HG03025 (cell line): Measurements from ENCODE around the gene MYCN.
"Not testable (repeated sequence)": the region's sequence is repeated elsewhere in the genome, so short reads cannot be mapped to it uniquely, and the experiment has no call there.

Experiments
- ATAC-seq: cut with Tn5 transposase; IDR thresholded peaks from one replicate; pipeline ENCODE4 v1.9.1; 2021; ENCODE audit warnings: mild to moderate bottlenecking, moderate library complexity; ENCODE audit not compliant: unreplicated experiment, low FRiP score

MYCN gene

GRCh38 chr2:15942711-15943345 lies 2.5 kb downstream of the MYCN start:
- ATAC-seq, result no peak

GRCh38 chr2:15943378-15944280 lies 3.3 kb downstream of the MYCN start:
- no peak for ATAC-seq

- ATAC-seq, result no peak
Measured at GRCh38 chr2:15944325-15945017, 4.1 kb downstream of the MYCN start.

GRCh38 chr2:15945909-15946705 lies 5.8 kb downstream of the MYCN start:
- no peak for ATAC-seq

GRCh38 chr2:15946983-15947382 lies 6.6 kb downstream of the MYCN start:
- ATAC-seq, result no peak

GRCh38 chr2:15947431-15947830 lies 7.1 kb downstream of the MYCN start:
- ATAC-seq, result no peak

- no peak for ATAC-seq
Measured at GRCh38 chr2:15948704-15948957, 8.3 kb downstream of the MYCN start.

- no peak for ATAC-seq
Measured at GRCh38 chr2:15949126-15949525, 8.8 kb downstream of the MYCN start.

- no peak for ATAC-seq
Measured at GRCh38 chr2:15949551-15949950, 9.2 kb downstream of the MYCN start.

- no peak for ATAC-seq
Measured at GRCh38 chr2:15950088-15950952, 10.0 kb downstream of the MYCN start.

GRCh38 chr2:15951936-15952335 lies 11.6 kb downstream of the MYCN start:
- ATAC-seq, result not testable (repeated sequence)

- ATAC-seq, result no peak
Measured at GRCh38 chr2:15952451-15953146, 12.2 kb downstream of the MYCN start.

- ATAC-seq, result no peak
Measured at GRCh38 chr2:15953147-15953630, 12.8 kb downstream of the MYCN start.

- ATAC-seq, result no peak
Measured at GRCh38 chr2:15953891-15954680, 13.7 kb downstream of the MYCN start.

- no peak for ATAC-seq
Measured at GRCh38 chr2:15954761-15955160, 14.4 kb downstream of the MYCN start.

- no peak for ATAC-seq
Measured at GRCh38 chr2:15955232-15955988, 15.1 kb downstream of the MYCN start.

GRCh38 chr2:15956230-15956629 lies 15.9 kb downstream of the MYCN start:
- ATAC-seq, result no peak
